ENCODE measurements around the gene RNF20. TPM values are rescaled to one million over a fixed set of nuclear protein-coding genes. Genes with fewer than 3 reads are reported as not detected.
A peak's percentile ranks its signal among the peaks of the same experiment; 100 is the strongest.
"Not testable (repeated sequence)": the region's sequence is repeated elsewhere in the genome, so short reads cannot be mapped to it uniquely, and the experiment has no call there.

The RNF20 gene
- total and polyA plus RNA-seq, 7 donors, result 8.4 to 47.1 (median 27.2) TPM

- Histone ChIP-seq H3K36me3 (peaks cover 14 to 87% (median 35%) of the 10 kb centered on the region in 4 donors), H3K4me1 (peaks cover 0 to 4% (median 2%) of the 10 kb centered on the region in 4 donors), H3K4me3 (no peak overlapping the region), H3K27ac (no peak overlapping the region), H3K9me3 (no peaks in the 10 kb centered on the region), H3K27me3 (no peaks in the 10 kb centered on the region)
- 98% methylated on average over 14 of the region's 14 CpGs for WGBS, 2 donors
- TF ChIP-seq POLR2AphosphoS5 (IDR thresholded peaks at IDR 0.05) (no peak), EP300 (IDR thresholded peaks at IDR 0.05) (no peak), CTCF (IDR thresholded peaks at IDR 0.05) (no peak), POLR2A (IDR thresholded peaks at IDR 0.05) (no peak)
- intact Hi-C loops (cut with DNase I), result no loop called here
- DNase-seq, result no peak
Measured at GRCh38 chr9:101543098-101543735, 9.6 kb downstream of the RNF20 start.

- DNase-seq, result not testable (repeated sequence)
Measured at GRCh38 chr9:101549472-101550098, 15.9 kb downstream of the RNF20 start.

GRCh38 chr9:101561740-101562139, 28.1 kb downstream of the RNF20 start:
- H3K4me3 ChIP-seq, result no peak overlapping the region
- intact Hi-C loops (cut with DNase I), result no loop called here
- no peak for DNase-seq
- H3K4me1 ChIP-seq, result no peaks in the 10 kb centered on the region
- H3K36me3 ChIP-seq, result peaks cover 20 to 97% (median 43%) of the 10 kb centered on the region in 4 donors
- no peak overlapping the region for H3K27ac ChIP-seq
- no peak for TF ChIP-seq POLR2A (IDR thresholded peaks at IDR 0.05)
- no peak for TF ChIP-seq CTCF (IDR thresholded peaks at IDR 0.05)
- no peak for TF ChIP-seq EP300 (IDR thresholded peaks at IDR 0.05)
- no peak for TF ChIP-seq POLR2AphosphoS5 (IDR thresholded peaks at IDR 0.05)
- no peaks in the 10 kb centered on the region for H3K27me3 ChIP-seq
- WGBS, 2 donors, result 94 to 98% methylated on average over 1 of the region's 1 CpG
- H3K9me3 ChIP-seq, result no peaks in the 10 kb centered on the region

More at GRCh38 chr9:101549472-101550098, 15.9 kb downstream of the RNF20 start:
- intact Hi-C loops (cut with DNase I); H3K9me3 ChIP-seq; H3K27ac ChIP-seq; H3K27me3 ChIP-seq; H3K4me1 ChIP-seq; H3K4me3 ChIP-seq: not testable (repeated sequence)
- WGBS, 2 donors, result 86 to 96% methylated on average over 17 of the region's 18 CpGs
- H3K36me3 ChIP-seq, result peaks cover 34 to 99% (median 60%) of the 10 kb centered on the region in 4 donors
- peak in 1 of 4 experiments; percentile 35 for TF ChIP-seq CTCF (IDR thresholded peaks at IDR 0.05)

GRCh38 chr9:101562966-101563365, 29.3 kb downstream of the RNF20 start:
- Histone ChIP-seq H3K36me3 (peaks cover 16 to 95% (median 39%) of the 10 kb centered on the region in 4 donors), H3K9me3 (no peaks in the 10 kb centered on the region), H3K4me3 (no peak overlapping the region), H3K4me1 (no peaks in the 10 kb centered on the region), H3K27ac (no peak overlapping the region), H3K27me3 (no peaks in the 10 kb centered on the region)
- 94 to 96% methylated on average over 1 of the region's 1 CpG for WGBS, 2 donors
- intact Hi-C loops (cut with DNase I), result no loop called here
- TF ChIP-seq EP300 (IDR thresholded peaks at IDR 0.05) (no peak), POLR2A (IDR thresholded peaks at IDR 0.05) (no peak), POLR2AphosphoS5 (IDR thresholded peaks at IDR 0.05) (no peak), CTCF (IDR thresholded peaks at IDR 0.05) (no peak)
- DNase-seq, result no peak
